SHP77 treated with DMSO at 0.1 percent for 48 hours (cell line): ENCODE results near the gene RADIL.

Experiments
- DNase-seq: peaks from one replicate; lab custom pipeline; 2025; lab: John Stamatoyannopoulos, UW

The RADIL gene

DNA sequence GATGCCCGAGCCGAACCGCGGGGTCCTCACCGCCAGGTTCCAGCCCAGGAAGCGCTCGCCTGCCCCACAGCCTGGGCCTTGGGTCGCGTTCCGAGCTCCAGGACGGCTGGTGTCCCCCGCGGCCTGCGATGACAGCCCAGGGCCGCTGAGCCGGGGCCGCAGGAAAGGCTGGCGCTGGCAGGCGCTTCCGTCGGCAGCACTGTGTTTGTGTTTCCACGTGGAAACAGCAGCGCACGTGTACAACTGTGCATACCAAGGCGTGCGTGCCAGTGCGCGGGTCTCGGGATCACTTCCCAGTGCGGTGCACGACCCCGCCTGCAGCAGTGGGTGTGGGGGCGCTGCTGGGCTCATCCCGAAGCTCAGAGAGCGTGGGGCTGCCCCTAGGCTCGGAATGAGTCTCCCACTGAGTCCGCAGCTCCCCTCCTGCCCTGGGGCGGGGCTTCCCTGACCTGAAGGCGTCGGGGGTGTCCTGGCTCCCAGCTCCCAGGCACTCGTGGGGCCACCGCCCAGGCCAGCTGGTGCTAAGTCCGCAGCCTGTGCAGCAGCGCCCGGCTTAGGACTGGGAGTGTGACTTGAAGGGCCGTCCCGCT lies 90.9 kb downstream of the RADIL start:
- no peak for DNase-seq

GRCh38 chr7:4791738-4792536 lies 91.6 kb downstream of the RADIL start:
- no peak for DNase-seq

DNA sequence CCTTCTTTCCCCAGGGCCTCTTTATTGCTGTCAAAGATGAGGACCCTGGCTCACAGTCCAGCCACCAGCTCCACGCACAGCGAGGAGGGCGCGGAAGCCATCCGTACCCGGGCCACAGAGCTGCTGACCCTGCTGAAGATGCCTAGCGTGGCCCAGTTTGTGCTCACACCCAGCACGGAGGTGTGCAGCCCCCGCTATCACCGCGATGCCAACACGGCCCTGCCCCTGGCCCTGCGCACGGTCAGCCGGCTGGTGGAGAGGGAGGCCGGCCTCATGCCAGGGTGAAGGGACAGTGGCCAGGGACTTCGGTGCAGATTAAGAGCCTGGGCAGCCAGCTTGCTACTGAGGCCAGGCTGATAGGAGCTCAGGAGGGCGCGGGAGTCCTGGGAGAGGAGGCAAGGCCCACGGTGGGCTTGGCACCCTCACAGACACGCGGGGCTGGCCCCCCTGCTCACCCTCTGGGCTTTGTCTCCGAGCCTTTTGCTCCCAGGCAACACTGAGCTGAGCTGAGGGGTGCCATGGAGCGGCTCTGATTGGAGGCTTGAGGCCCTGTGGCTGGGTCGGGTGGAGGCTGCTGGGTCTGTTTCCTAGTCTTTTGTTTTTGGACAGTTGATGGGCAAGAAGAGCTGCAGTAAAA lies 92.3 kb downstream of the RADIL start:
- DNase-seq = no peak

- no peak for DNase-seq
These were observed 93.0 kb downstream of the RADIL start for GRCh38 chr7:4790516-4790991.

GRCh38 chr7:4790078-4790465 lies 93.4 kb downstream of the RADIL start:
- no peak for DNase-seq

DNA sequence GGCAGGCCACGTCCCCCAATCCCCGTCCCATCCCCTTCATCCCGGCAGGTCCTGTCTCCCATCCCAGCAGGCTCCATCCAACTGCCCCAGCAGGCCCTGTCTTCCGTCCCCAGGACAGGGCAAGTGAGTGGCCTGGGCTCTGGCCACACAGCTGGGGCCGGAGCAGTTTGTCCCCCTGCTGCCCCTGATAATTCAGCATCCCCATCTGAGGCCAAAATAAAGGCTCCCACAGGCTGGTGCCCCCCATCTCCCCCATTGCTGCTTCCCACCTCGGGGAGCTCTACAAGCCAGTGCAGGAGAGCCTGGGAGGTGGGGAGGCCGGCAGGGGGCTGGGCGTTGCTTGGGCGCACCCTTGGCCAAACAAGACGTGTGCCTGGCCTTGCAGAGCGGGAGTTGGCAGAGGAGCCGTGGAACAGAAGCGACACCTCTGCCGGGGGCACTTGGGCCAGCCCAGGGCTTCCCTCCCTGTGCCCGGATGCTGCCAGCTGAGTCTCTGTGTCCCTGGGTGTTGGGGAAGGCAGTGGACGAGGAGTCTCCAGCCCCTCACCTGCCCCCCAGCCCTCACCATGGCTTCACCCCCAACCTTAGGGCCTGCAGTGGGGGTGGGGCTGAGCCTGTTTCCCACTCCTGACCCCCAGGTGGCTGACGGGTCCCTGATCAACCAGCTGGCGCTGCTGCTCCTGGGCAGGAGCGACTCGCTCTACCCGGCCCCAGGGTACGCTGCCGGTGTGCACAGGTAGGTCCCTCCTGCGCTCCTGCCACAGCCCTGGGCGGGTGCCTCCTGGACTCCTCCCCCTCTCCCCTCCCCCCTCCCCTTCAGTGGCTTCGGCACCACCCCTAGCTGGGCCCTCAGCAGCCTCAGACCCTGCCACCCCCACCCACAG lies 94.1 kb downstream of the RADIL start:
- DNase-seq = no peak

DNA sequence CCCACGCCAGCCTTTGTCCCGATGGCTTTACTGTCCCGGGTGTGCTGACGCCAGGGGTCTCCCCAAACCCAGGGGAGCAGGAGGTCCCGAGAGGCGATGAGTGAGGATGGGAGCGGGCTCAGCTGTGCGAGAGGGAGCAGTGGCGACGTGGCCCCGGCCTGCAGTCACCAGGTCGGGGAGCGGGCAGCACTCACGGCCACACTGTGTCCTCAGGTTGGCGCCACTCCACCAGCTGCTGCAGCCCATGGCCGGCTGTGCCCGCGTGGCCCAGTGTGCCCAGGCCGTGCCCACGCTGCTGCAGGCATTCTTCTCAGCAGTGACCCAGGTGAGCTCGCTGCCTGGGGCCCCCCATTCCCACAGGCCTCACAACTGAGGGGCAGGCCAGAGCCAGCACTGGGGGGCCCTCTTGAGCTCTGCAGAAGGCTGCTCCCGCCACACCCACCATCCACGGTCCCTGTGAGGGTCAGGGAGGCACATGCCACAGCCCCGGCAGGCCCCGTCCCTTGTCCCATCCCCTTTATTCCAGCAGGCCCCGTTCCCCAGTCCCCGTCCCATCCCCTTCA lies 94.8 kb downstream of the RADIL start:
- DNase-seq = no peak

DNA sequence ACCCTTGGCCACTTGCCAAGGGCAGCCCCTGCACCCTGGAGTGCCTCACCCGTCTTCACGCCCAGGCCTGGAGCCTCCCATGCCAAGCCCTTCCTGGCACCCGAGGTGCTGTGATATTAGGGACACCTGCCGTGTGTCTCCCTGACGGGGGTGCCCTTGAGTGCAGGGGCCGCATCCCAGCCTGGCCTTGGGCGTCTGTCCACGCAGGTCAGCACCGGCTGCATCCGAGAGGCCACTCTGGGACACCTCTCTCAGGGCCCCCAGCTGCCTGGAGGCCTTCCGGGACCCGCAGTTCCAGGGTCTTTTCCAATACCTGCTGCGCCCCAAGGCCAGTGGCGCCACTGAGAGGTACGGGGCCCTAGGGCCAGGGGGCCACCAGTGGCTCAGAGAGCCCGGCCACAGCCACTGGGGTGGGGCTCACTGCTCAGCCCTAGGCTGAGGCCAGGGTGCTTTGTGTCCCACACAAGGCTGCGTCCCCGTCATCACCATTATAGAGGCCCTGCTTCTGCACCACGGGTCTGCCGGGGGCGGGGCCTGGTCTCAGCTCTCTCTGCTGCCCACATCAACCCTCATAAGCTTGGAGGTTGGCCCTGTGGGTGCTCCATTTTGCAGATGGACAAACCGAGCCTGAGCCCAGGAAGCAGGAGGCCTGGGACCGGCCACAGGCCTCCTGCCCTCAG lies 95.4 kb downstream of the RADIL start:
- DNase-seq = no peak

DNA sequence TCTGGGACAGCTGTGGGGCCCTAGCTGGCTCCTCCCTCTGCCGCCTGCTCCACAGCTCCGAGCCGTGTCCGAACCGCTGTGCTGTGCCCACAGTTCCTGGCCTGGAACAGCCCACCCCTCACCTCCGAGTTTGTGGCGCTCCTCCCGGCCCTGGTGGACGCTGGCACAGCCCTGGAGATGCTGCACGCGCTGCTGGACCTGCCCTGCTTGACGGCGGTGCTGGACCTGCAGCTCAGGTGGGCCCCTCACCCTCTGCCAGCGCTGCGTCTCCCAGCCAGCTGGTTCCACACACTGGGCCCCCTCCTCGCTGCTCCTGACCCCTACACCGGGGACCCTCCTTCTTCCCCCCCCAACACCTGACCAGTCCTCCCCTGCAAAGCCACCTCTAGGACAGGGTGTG lies 96.0 kb downstream of the RADIL start:
- DNase-seq = no peak

GRCh38 chr7:4786015-4786414 lies 97.5 kb downstream of the RADIL start:
- no peak for DNase-seq

DNA sequence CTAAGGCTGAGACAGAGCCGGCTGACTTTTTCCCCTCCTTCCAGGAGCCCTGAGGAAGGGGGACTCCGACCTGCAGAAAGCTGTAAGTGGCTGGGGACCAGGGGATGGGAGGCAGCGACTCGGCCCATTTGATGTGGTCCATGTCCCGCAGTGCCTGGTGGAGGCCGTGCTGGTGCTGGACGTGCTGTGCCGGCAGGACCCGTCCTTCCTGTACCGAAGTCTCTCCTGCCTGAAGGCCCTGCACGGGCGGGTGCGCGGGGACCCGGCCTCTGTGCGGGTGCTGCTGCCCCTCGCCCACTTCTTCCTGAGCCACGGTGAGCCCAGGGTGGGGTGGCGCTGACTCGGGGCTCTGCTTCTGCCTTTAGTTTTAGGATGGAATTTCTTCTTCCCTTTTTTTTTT lies 98.1 kb downstream of the RADIL start:
- DNase-seq = no peak

GRCh38 chr7:4784799-4785198 lies 98.7 kb downstream of the RADIL start:
- DNase-seq = no peak

DNA sequence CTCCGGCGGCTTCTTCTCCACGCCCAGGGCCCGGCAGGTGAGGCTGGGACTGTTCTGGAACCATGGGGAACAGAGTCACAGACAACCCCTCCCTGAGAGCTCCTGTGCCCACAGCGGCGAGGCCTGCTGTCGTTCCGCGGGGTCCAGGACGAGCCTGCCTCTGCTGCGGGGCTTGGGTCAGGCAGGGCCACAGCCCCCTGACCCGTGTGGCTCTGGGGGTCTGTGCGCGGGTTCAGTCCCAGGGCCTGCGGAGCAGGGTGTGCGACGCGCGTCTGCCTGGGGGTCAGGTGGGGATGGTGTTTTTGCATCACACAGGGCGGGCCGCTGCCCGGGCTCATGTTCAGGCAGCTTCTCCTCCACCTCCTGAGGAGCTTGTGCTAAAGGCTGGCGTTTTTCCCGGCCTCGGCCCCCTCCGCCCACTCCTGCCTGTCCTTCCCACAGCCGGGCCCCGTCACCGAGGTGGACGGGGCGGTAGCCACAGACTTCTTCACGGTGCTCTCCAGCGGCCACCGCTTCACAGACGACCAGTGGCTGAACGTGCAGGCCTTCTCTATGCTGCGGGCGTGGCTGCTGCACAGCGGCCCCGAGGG lies 99.7 kb downstream of the RADIL start:
- DNase-seq = no peak

GRCh38 chr7:4783292-4783652 lies 100.2 kb downstream of the RADIL start:
- no peak for DNase-seq

- DNase-seq = no peak
These were observed 100.9 kb downstream of the RADIL start for GRCh38 chr7:4782333-4783291.

- DNase-seq = no peak
These were observed 102.0 kb downstream of the RADIL start for GRCh38 chr7:4781366-4782069.

DNA sequence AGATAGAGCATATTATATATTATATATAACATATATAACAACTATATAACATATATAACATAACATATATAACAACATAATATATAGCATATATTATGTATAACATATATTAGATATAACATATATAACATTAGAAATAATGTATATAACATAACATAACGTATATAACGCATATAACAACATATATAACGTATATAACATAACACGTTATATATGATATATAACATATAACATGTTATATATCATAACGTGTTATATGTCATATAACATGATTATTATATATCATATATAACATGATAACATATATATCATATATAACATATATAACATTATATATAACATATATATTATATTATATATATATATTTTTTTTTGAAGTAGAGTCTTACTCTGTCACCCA lies 104.4 kb downstream of the RADIL start:
- no peak for DNase-seq

DNA sequence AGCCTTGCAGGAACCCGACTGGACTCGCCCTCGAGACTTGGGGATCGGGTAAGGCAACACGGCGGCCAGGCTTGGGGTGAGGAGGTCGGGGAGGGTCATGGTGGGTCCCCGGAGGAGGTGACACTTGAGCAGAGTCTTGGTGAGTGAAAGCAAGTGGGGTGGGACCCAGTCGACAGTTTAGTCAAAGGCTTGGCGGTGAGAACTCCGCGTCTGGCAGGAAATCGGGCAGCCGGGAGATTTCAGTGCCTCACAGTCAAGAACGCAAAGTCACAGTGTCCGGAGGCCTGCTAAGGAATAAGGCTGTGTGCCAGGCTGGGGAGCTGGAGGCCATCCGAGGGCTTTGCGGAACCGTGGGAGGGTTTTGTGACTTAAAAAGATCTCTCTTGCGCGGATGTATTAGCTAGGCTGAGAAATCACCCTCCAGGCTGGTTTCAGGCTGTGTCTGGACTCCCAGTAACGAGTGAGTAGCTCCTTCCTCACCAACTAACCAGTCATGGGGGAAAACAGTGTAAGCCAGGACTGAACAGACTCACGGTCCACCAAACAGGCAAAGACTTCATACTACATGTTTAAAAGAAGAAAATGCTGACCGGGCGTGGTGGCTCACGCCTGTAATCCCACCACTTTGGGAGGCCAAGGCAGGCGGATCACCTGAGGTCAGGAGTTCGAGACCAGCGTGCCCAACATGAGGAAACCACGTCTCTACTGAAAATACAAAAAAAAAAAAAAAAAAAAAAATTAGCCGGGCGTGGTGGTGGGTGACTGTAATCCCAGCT lies 107.5 kb downstream of the RADIL start:
- no peak for DNase-seq
